ENCODE data around the gene PPP6R2. TPM values are rescaled to one million over a fixed set of nuclear protein-coding genes. Genes with fewer than 3 reads are reported as not detected.

PPP6R2 gene
- total RNA-seq, 1 donor from 2014 or later = 75.5 TPM

- DNase-seq (ENCODE audit: low spot score) = peak; percentile 59
These were observed 141.1 kb downstream of the PPP6R2 start for GRCh38 chr22:50483977-50484853.

GRCh38 chr22:50485221-50486131, 142.3 kb downstream of the PPP6R2 start:
- DNase-seq (ENCODE audit: low spot score) = peak; percentile 56

GRCh38 chr22:50486561-50487289, 143.6 kb downstream of the PPP6R2 start, which contains the start of gene MIOX:
TSS of gene MIOX (plus strand) at chr22:50486859. CDS start at chr22:50486898, 39 bp downstream.
- DNase-seq (ENCODE audit: low spot score) = no peak

GRCh38 chr22:50487290-50488005, 144.3 kb downstream of the PPP6R2 start:
- DNase-seq (ENCODE audit: low spot score) = no peak

GRCh38 chr22:50488006-50488677, 145.0 kb downstream of the PPP6R2 start:
- DNase-seq (ENCODE audit: low spot score) = no peak

GRCh38 chr22:50488886-50489285, 145.8 kb downstream of the PPP6R2 start:
- DNase-seq (ENCODE audit: low spot score) = no peak

GRCh38 chr22:50489363-50490243, 146.5 kb downstream of the PPP6R2 start:
- DNase-seq (ENCODE audit: low spot score) = no peak

GRCh38 chr22:50490531-50491308, 147.6 kb downstream of the PPP6R2 start:
- no peak for DNase-seq (ENCODE audit: low spot score)

Other genes with a start within 250 kb of the PPP6R2 start
- 0.95 TPM for gene PANX2, start 172.6 kb upstream of the PPP6R2 start, total RNA-seq
- 55.1 TPM for gene TRABD, start 157.4 kb upstream of the PPP6R2 start, total RNA-seq
- gene SELENOO, start 142.3 kb upstream of the PPP6R2 start, total RNA-seq = 37.0 TPM
- 64.4 TPM for gene TUBGCP6, start 98.3 kb upstream of the PPP6R2 start, total RNA-seq
- gene HDAC10, start 92.1 kb upstream of the PPP6R2 start, total RNA-seq = 100 TPM
- 23.2 TPM for gene MAPK12, start 81.6 kb upstream of the PPP6R2 start, total RNA-seq
- gene MAPK11, start 72.9 kb upstream of the PPP6R2 start, total RNA-seq = 16.7 TPM
- 1,246 TPM for gene PLXNB2, start 35.7 kb upstream of the PPP6R2 start, total RNA-seq
- 24.9 TPM for gene DENND6B, start 16.3 kb upstream of the PPP6R2 start, total RNA-seq
- gene SBF1, start 131.7 kb downstream of the PPP6R2 start, total RNA-seq = 95.8 TPM
- gene ADM2, start 138.2 kb downstream of the PPP6R2 start, total RNA-seq = 5.1 TPM
- 1.6 TPM for gene MIOX, start 143.5 kb downstream of the PPP6R2 start, total RNA-seq
- gene LMF2, start 164.4 kb downstream of the PPP6R2 start, total RNA-seq = 89.1 TPM
- gene NCAPH2, start 164.9 kb downstream of the PPP6R2 start, total RNA-seq = 35.2 TPM
- 1.3 TPM for gene SCO2, start 182.3 kb downstream of the PPP6R2 start, total RNA-seq
- 34.8 TPM for gene TYMP, start 186.7 kb downstream of the PPP6R2 start, total RNA-seq
- 0.17 TPM for gene KLHDC7B, start 202.6 kb downstream of the PPP6R2 start, total RNA-seq
- gene SYCE3, start 219.6 kb downstream of the PPP6R2 start, total RNA-seq = not detected
- 32.4 TPM for gene CPT1B, start 235.1 kb downstream of the PPP6R2 start, total RNA-seq
- 106 TPM for gene CHKB, start 239.5 kb downstream of the PPP6R2 start, total RNA-seq